Peyer's patch (tissue), 4 donors: ENCODE results near the gene CHRNG. TPM values are rescaled to one million over a fixed set of nuclear protein-coding genes. Genes with fewer than 3 reads are reported as not detected.

Experiments used
- DNase-seq, 3 donors: peaks; one replicate each; pipeline ENCODE4 v3.0.0-alpha.2; 2017 to 2019
- H3K27ac ChIP-seq, 4 donors: fragments of 200-600 bp; sonication (generic); one replicate each; pipeline ENCODE4 v1.5.1; 2016 to 2019
- H3K27me3 ChIP-seq, 2 donors: fragments of 200-600 bp; sonication (generic); one replicate each; pipeline ENCODE4 v1.5.1; 2019
- H3K36me3 ChIP-seq, 3 donors: fragments of 200-600 bp; sonication (generic); one replicate each; pipeline ENCODE4 v1.5.1; 2016 to 2019
- H3K4me1 ChIP-seq, 4 donors: fragments of 200-600 bp; sonication (generic); one replicate each; pipeline ENCODE4 v1.5.1; 2016 to 2019
- H3K4me3 ChIP-seq, 4 donors: fragments of 200-600 bp; sonication (generic); 1 replicate in 3 of 4; 2 replicates in 1 of 4; pipeline ENCODE4 v1.5.1; 2016 to 2019; ENCODE audit warnings: mild to moderate bottlenecking in 1 of 4
- H3K9me3 ChIP-seq, 4 donors: fragments of 200-600 bp; sonication (generic); one replicate each; pipeline ENCODE4 v1.5.1; 2016 to 2019; ENCODE audit warnings: mild to moderate bottlenecking in 1 of 4
- POLR2A ChIP-seq, 2 donors: fragments of 450-650 bp; IDR thresholded peaks; one replicate each; pipeline ENCODE4 v1.5.1; 2017; ENCODE audit warnings: antibody characterized with exemption in 2 of 2, mild to moderate bottlenecking in 2 of 2, moderate library complexity in 2 of 2
- total RNA-seq, 4 donors: library from RNA; depleted of rRNA; stranded (reverse); fragments of >200 nt; gene quantifications; one replicate each; pipeline ENCODE4 v1.1.0, GENCODE V29; 2016
- TF ChIP-seq, protein P1 (sequence below), 6 experiments: fragments of 450-650 bp in 4 of 6; fragments of 200-600 bp in 2 of 6; sonication (generic) in 1 of 6; IDR thresholded peaks; one replicate each; pipeline ENCODE4 v1.5.1; 2017 to 2019; ENCODE audit warnings: antibody characterized with exemption in 6 of 6, mild to moderate bottlenecking in 3 of 6, moderate library complexity in 1 of 6

CHRNG gene
- total RNA-seq, 4 donors from 2014 or later = not detected

DNA sequence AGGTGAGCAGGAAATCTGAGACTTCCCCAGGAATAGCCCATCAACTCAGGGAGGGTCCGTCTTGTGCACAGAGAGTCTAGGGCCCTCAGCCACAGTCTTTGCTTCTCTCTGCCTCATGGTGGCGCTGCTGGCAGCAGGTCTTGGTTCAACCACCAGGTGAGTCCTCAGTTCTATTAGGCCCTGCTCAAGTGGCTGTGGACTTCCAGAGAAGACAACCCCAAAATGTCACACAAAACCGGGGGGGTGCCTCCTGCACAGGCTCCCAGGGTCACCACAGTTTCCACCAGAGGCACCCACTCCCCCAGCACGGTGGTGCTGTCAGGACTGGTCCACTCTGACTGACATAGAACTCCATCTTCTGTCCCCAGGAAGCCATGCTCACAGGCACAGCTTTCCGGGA is 2.4 kb upstream of the CHRNG start:
- Histone ChIP-seq H3K9me3 (peaks cover 0 to 9% (median 2%) of the 10 kb centered on the region in 4 donors), H3K4me1 (no peaks in the 10 kb centered on the region), H3K36me3 (no peaks in the 10 kb centered on the region), H3K27me3 (no peaks in the 10 kb centered on the region), H3K27ac (no peak overlapping the region), H3K4me3 (no peak overlapping the region)
- no peak for TF ChIP-seq POLR2A (IDR thresholded peaks at IDR 0.05)
- TF ChIP-seq, protein P1, sequence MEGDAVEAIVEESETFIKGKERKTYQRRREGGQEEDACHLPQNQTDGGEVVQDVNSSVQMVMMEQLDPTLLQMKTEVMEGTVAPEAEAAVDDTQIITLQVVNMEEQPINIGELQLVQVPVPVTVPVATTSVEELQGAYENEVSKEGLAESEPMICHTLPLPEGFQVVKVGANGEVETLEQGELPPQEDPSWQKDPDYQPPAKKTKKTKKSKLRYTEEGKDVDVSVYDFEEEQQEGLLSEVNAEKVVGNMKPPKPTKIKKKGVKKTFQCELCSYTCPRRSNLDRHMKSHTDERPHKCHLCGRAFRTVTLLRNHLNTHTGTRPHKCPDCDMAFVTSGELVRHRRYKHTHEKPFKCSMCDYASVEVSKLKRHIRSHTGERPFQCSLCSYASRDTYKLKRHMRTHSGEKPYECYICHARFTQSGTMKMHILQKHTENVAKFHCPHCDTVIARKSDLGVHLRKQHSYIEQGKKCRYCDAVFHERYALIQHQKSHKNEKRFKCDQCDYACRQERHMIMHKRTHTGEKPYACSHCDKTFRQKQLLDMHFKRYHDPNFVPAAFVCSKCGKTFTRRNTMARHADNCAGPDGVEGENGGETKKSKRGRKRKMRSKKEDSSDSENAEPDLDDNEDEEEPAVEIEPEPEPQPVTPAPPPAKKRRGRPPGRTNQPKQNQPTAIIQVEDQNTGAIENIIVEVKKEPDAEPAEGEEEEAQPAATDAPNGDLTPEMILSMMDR (IDR thresholded peaks at IDR 0.05) = peak in 3 of 6 experiments; percentile 33 to 44 (median 34)
- peak in 2 of 3 donors; percentile 45 to 50 for DNase-seq

DNA sequence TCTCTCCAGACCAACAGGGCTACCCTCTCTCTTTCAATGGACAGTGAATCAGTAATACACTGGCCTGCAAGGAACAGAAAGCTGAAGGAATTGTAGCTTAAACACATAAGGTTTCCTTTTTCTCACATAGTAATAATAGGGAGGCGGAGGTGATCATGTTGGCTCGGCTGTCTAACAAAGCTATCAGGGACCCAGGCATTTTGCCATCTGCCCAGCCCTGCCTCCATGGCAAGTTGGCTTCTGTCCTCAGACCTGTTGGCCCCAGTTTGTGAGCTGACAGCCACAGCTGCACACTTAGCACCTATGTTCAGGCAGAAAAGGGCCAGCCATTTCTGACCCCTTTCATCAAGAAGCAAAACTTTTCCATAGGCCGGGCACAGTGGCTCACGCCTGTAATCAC is 2.0 kb upstream of the CHRNG start:
- no peak overlapping the region for H3K27ac ChIP-seq
- no peaks in the 10 kb centered on the region for H3K36me3 ChIP-seq
- no peaks in the 10 kb centered on the region for H3K27me3 ChIP-seq
- no peaks in the 10 kb centered on the region for H3K4me1 ChIP-seq
- DNase-seq = peak in 1 of 3 donors; percentile 18
- H3K9me3 ChIP-seq = peaks cover 0 to 9% (median 2%) of the 10 kb centered on the region in 4 donors
- TF ChIP-seq POLR2A (IDR thresholded peaks at IDR 0.05) = no peak
- TF ChIP-seq, protein P1 (IDR thresholded peaks at IDR 0.05) = no peak
- no peak overlapping the region for H3K4me3 ChIP-seq

DNA sequence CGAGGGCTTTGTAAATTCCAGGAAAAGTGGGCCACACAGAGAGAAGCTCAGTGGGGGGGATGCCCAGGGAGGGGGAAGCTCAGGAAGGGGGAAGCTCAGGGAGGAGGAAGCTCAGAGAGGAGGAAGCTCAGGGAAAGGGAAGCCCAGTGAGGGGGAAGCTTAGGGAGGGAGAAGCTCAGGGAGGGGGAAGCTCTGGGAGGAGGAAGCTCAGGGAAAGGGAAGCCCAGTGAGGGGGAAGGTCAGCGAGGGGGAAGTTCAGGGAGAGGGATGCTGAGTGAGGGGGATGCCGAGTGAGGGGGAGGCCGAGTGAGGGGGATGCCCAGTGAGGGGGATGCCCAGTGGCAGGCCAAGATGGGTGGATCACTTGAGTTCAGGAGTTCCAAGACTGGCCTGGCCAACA is 821 bp upstream of the CHRNG start:
- H3K27me3 ChIP-seq = no peaks in the 10 kb centered on the region
- H3K4me3 ChIP-seq = no peak overlapping the region
- peak in 2 of 3 donors; percentile 18 to 36 for DNase-seq
- no peak overlapping the region for H3K27ac ChIP-seq
- H3K9me3 ChIP-seq = peaks cover 0 to 9% (median 2%) of the 10 kb centered on the region in 4 donors
- H3K36me3 ChIP-seq = no peaks in the 10 kb centered on the region
- no peak for TF ChIP-seq POLR2A (IDR thresholded peaks at IDR 0.05)
- H3K4me1 ChIP-seq = no peaks in the 10 kb centered on the region

DNA sequence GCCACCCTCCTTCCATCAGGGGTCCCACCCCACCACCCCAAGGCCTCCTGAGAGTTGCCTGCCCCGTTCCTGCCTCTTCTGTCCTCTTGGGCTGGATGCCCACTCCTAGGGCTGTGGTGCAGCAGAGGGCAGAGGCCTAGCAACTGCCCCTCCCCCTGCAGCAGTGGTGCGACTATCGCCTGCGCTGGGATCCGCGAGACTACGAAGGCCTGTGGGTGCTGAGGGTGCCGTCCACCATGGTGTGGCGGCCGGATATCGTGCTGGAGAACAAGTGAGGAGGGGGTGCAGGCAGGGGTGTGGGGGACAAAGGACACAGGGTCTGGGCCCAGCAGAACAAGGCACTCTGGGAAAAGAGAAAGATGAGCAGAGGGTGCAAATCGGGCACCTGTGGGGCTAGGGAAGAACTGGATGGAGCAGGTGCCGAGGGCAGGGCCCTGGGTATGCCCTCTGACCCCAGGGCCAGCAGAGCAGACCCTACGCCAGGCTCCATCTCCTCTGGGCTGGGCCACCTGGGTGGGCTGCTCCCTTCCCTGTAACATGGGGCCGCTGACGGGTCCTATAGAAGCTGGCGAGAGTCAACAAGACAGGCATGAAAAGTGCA is 1.0 kb downstream of the CHRNG start:
- Histone ChIP-seq H3K4me1 (no peaks in the 10 kb centered on the region), H3K36me3 (no peaks in the 10 kb centered on the region), H3K27me3 (no peaks in the 10 kb centered on the region), H3K4me3 (no peak overlapping the region), H3K27ac (no peak overlapping the region), H3K9me3 (peaks cover 0 to 9% (median 2%) of the 10 kb centered on the region in 4 donors)
- TF ChIP-seq, protein P1 (IDR thresholded peaks at IDR 0.05) = no peak
- no peak for TF ChIP-seq POLR2A (IDR thresholded peaks at IDR 0.05)
- peak in 2 of 3 donors; percentile 38 to 40 for DNase-seq

DNA sequence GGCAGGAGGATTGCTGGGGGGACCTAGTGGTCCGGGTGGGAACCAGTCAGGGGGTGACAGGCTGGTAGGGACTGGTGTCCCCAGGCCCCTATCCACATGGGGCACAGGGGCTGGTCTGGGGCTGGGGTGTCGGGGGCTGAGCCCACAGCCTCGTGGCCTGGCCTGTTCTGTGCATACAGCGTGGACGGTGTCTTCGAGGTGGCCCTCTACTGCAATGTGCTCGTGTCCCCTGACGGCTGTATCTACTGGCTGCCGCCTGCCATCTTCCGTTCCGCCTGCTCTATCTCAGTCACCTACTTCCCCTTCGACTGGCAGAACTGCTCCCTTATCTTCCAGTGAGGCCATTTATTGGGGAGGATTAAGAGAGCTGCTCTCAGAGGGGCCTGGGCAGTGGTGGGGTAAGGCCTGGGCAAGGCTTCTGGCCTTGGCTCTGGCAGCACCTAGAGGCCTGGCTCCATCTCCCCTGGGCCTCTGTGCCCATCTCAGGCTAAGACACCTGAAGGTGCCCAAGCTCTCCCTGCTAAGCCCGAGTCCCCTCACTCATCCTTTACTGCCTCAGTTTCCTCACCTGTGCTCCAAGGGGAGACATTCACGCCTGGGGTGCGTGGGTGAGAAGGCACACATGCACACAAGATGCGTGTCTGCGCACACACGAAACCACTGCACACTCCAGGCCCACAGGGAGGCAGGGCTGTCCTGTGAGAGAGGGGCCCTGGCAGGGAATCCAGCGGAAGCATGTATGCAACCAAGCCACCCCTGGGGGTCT is 1.9 kb downstream of the CHRNG start:
- Histone ChIP-seq H3K27me3 (no peaks in the 10 kb centered on the region), H3K9me3 (peaks cover 0 to 1% (median under 1%) of the 10 kb centered on the region in 4 donors), H3K4me1 (no peaks in the 10 kb centered on the region), H3K36me3 (no peaks in the 10 kb centered on the region), H3K27ac (no peak overlapping the region), H3K4me3 (no peak overlapping the region)
- peak in 2 of 3 donors; percentile 42 to 45 for DNase-seq
- TF ChIP-seq, protein P1 (IDR thresholded peaks at IDR 0.05) = no peak
- TF ChIP-seq POLR2A (IDR thresholded peaks at IDR 0.05) = no peak
